K562 (cell line): ENCODE data around the gene LAMA2. TPM values are rescaled to one million over a fixed set of nuclear protein-coding genes. Genes with fewer than 3 reads are reported as not detected.

Experiments
- ATAC-seq: fragments of 200-7000 bp; cut with Tn5 transposase; 3 replicates; pipeline ENCODE4 v1.9.1; 2020; ENCODE audit warnings: moderate library complexity
- BruUV-seq: library from RNA; stranded (reverse); fragments of 400-500 nt; replicated peaks from 2 replicates; lab custom pipeline; 2021; lab: Mats Ljungman, UMichigan
- CTCF ChIA-PET: fragments of 300-600 bp; formaldehyde crosslinking; extraction: SDS; loops from one replicate; lab custom pipeline; 2021; ENCODE audit warnings: low intra/inter-chr PET ratio; lab: Yijun Ruan, JAX
- POLR2A ChIA-PET: fragments of 300-600, 350-650 bp; sonication (Branson Sonifier 250); formaldehyde crosslinking; extraction: SDS; loops from one replicate; lab custom pipeline; 2021; ENCODE audit warnings: antibody characterized with exemption, inconsistent platforms; lab: Yijun Ruan, JAX
- DNase-seq, 4 experiments: peaks; one replicate each; pipeline versions ENCODE4 v3.0.0 to v3.0.0-alpha.2; 2011 to 2018; ENCODE audit warnings: low spot score in 3 of 4, mixed read lengths in 3 of 4; ENCODE audit errors: extremely low read depth in 1 of 4
- FAIRE-seq: peaks from 2 replicates; lab custom pipeline; 2011; peaks lifted over from hg19 to GRCh38; lab: Jason Lieb, UNC
- H2AFZ ChIP-seq: 2 replicates; pipeline ENCODE4 v1.6.0; 2011; ENCODE audit warnings: low read depth, low read length, control low read depth, inconsistent platforms
- H3K27ac ChIP-seq: fragments of 200-600 bp; 3 replicates; pipeline ENCODE4 v1.8.0; 2011; ENCODE audit warnings: low read depth, mild to moderate bottlenecking, control low read depth, inconsistent platforms, low read length, moderate library complexity, mixed read lengths; ENCODE audit errors: extremely low read depth
- H3K27me3 ChIP-seq, 2 experiments: fragments of 300-600 bp in 1 of 2; 2 replicates in 1 of 2; 3 replicates in 1 of 2; pipeline versions ENCODE4 v1.6.0 to v1.8.0; 2011; ENCODE audit warnings: inconsistent platforms in 2 of 2, low read length in 2 of 2, mild to moderate bottlenecking in 1 of 2, mixed read lengths in 1 of 2, moderate library complexity in 1 of 2; ENCODE audit not compliant: control insufficient read depth in 2 of 2, insufficient read depth in 2 of 2
- H3K36me3 ChIP-seq: fragments of 300-600 bp; 3 replicates; pipeline ENCODE4 v1.8.0; 2011; ENCODE audit warnings: mild to moderate bottlenecking, low read length, inconsistent platforms; ENCODE audit not compliant: control insufficient read depth, insufficient read depth
- H3K4me1 ChIP-seq, 2 experiments: fragments of 200-600 bp in 1 of 2; replicated peaks in 1 of 2; 2 replicates in 1 of 2; 3 replicates in 1 of 2; pipeline versions ENCODE4 v1.5.1 to v1.8.0; 2011; ENCODE audit warnings: inconsistent platforms in 2 of 2, low read length in 2 of 2, mild to moderate bottlenecking in 1 of 2, mixed read lengths in 1 of 2, moderate library complexity in 1 of 2; ENCODE audit not compliant: control insufficient read depth in 2 of 2, insufficient read depth in 2 of 2
- H3K4me2 ChIP-seq: 2 replicates; pipeline ENCODE4 v1.6.1; 2011; ENCODE audit warnings: low read length, control low read depth, inconsistent platforms, mixed read lengths; ENCODE audit not compliant: insufficient read depth
- H3K4me3 ChIP-seq: fragments of 200-600 bp; sonication (generic), shearing (Covaris generic); 2 replicates; pipeline ENCODE4 v1.5.1; 2016; ENCODE audit warnings: control low read depth, inconsistent platforms
- H3K79me2 ChIP-seq: fragments of 200-600 bp; 3 replicates; pipeline ENCODE4 v1.8.0; 2011; ENCODE audit warnings: low read length, inconsistent platforms; ENCODE audit not compliant: control insufficient read depth, insufficient read depth
- H3K9ac ChIP-seq, 2 experiments: 2 replicates each; pipeline versions ENCODE4 v1.6.0 to v1.6.1; 2011; ENCODE audit warnings: low read depth in 2 of 2, low read length in 2 of 2, control low read depth in 1 of 2, inconsistent platforms in 1 of 2, mild to moderate bottlenecking in 1 of 2, mixed read lengths in 1 of 2; ENCODE audit not compliant: insufficient read depth in 1 of 2
- H3K9me1 ChIP-seq: one replicate; pipeline ENCODE4 v1.6.0; 2011; ENCODE audit warnings: inconsistent platforms, mild to moderate bottlenecking, low read length, moderate library complexity; ENCODE audit not compliant: control insufficient read depth, insufficient read depth
- H3K9me3 ChIP-seq: replicated peaks from 2 replicates; pipeline ENCODE4 v1.5.1; 2011; ENCODE audit warnings: low read depth, low read length, inconsistent platforms; ENCODE audit not compliant: control insufficient read depth, insufficient read depth
- H4K20me1 ChIP-seq: replicated peaks from 2 replicates; pipeline ENCODE4 v1.6.1; 2011; ENCODE audit warnings: low read length, inconsistent platforms, mixed read lengths; ENCODE audit not compliant: control insufficient read depth, insufficient read depth
- GATAD2A ChIP-seq: fragments of 450-650 bp; IDR thresholded peaks from 2 replicates; pipeline ENCODE4 v1.6.1; 2017
- HNRNPUL1 ChIP-seq: fragments of 200-400 bp; formaldehyde crosslinking; IDR thresholded peaks from 2 replicates; pipeline ENCODE4 v1.6.1; 2017; ENCODE audit warnings: low read length
- KLF13 ChIP-seq: fragments of 450-650 bp; IDR thresholded peaks from 2 replicates; pipeline ENCODE4 v1.6.1; 2016; ENCODE audit warnings: missing genetic modification characterization, low read depth, mild to moderate bottlenecking, missing compliant biosample characterization, moderate library complexity, borderline replicate concordance
- SMAD4 ChIP-seq: fragments of 250-450 bp; sonication (Bioruptor Pico); conservative IDR thresholded peaks from 2 replicates; pipeline ENCODE4 v1.8.0; 2021; ENCODE audit warnings: inconsistent platforms, mild to moderate bottlenecking, moderate library complexity
- TBL1XR1 ChIP-seq, 2 experiments: IDR thresholded peaks; 2 replicates each; pipeline ENCODE4 v1.6.1; 2012; ENCODE audit warnings: improper control_type of control experiment in 2 of 2, low read length in 2 of 2, mild to moderate bottlenecking in 1 of 2
- THAP12 ChIP-seq: fragments of 250-450 bp; sonication (Bioruptor Pico); IDR thresholded peaks from 2 replicates; pipeline ENCODE4 v1.9.0; 2021; ENCODE audit warnings: mild to moderate bottlenecking, inconsistent platforms
- TRIM24 ChIP-seq, 2 experiments: fragments of 450-650 bp; IDR thresholded peaks; 2 replicates each; pipeline ENCODE4 v1.6.1; 2016
- ZBTB7A ChIP-seq: IDR thresholded peaks from 2 replicates; pipeline ENCODE4 v1.6.1; 2011; ENCODE audit warnings: low read depth, mild to moderate bottlenecking, low read length, moderate library complexity, borderline replicate concordance; ENCODE audit not compliant: control insufficient read depth
- ZKSCAN1 ChIP-seq: fragments of 150-350 bp; IDR thresholded peaks from 2 replicates; pipeline ENCODE4 v1.6.1; 2016; ENCODE audit warnings: low read depth, low read length
- ZKSCAN8 ChIP-seq: fragments of 200-800 bp; sonication (Bioruptor generic); IDR thresholded peaks from 2 replicates; pipeline ENCODE4 v1.6.1; 2016; ENCODE audit warnings: missing genetic modification characterization, missing compliant biosample characterization
- ZNF311 ChIP-seq: fragments of 250-450 bp; sonication (Bioruptor Pico); IDR thresholded peaks from 2 replicates; pipeline ENCODE4 v1.4.0; 2020; ENCODE audit warnings: mild to moderate bottlenecking, moderate library complexity
- WGBS: fragments of 100-300 bp; shearing (Covaris generic); methylation state at CpG from one replicate; pipeline ENCODE4 v1.1.6; 2016; ENCODE audit warnings: low coverage, mixed read lengths; ENCODE audit not compliant: insufficient coverage; ENCODE audit errors: missing lambda C conversion rate; 5-methylcytosine and 5-hydroxymethylcytosine counted together
- in situ Hi-C: fragments of 300-500 bp; cut with MboI; formaldehyde crosslinking; loops from 4 replicates; pipeline ENCODE4 v1.15.0; 2018; ENCODE audit warnings: inconsistent platforms, mixed read lengths
- intact Hi-C: fragments of 100-400 bp; cut with micrococcal nuclease; formaldehyde crosslinking; loops from 2 replicates; pipeline ENCODE4 v1.14.2; 2022
- polyA plus RNA-seq, 8 experiments: library from polyadenylated mRNA; depleted of rRNA in 4 of 8; stranded (reverse) in 5 of 8; unstranded in 3 of 8; fragments of >200 nt; fragmentation: Nextera tagmentation in 2 of 8; fragmentation: Illumina TruSeq in 1 of 8; extraction: Ambion mirVana in 2 of 8; extraction: Trizol in 1 of 8; gene quantifications; 2 replicates each; pipeline versions ENCODE4 v1.2.1 to v1.2.3, GENCODE V29; 2011 to 2014; ENCODE audit warnings: inconsistent platforms in 1 of 8, missing spikeins in 1 of 8
- total RNA-seq, 7 experiments: library from RNA; depleted of rRNA in 6 of 7; stranded (reverse); fragments of >200 nt in 6 of 7; fragmentation: Illumina TruSeq in 2 of 7; extraction: Trizol in 2 of 7; gene quantifications; 2 replicates each; pipeline versions ENCODE4 v1.2.1 to v1.2.3, GENCODE V29; 2011 to 2021; ENCODE audit warnings: low replicate concordance in 1 of 7

LAMA2 gene
- total and polyA plus RNA-seq, 9 of the 15 experiments (the other 6 are each of a cell fraction or from before 2014, with no cell fraction given): 0.04 to 1.5 (median 0.36) TPM

- no peak for TF ChIP-seq ZNF311 (CRISPR knock-in tag)
- no peak for TF ChIP-seq TBL1XR1 (IDR thresholded peaks at IDR 0.05; ENCODE audit: low read length in 2 of 2)
- no peak for TF ChIP-seq SMAD4 (CRISPR knock-in tag)
- no peak for TF ChIP-seq ZKSCAN1
- no peak for TF ChIP-seq ZKSCAN8 (CRISPR knock-in tag)
- TF ChIP-seq GATAD2A: no peak
- TF ChIP-seq KLF13 (tag): no peak
- no peak for TF ChIP-seq HNRNPUL1
- no peak for TF ChIP-seq THAP12 (CRISPR knock-in tag)
- TF ChIP-seq TRIM24 (IDR thresholded peaks at IDR 0.05): no peak
- TF ChIP-seq ZBTB7A: no peak
- Histone ChIP-seq H3K36me3 (no peaks in the 10 kb centered on the region), H4K20me1 (no peaks in the 10 kb centered on the region), H3K4me1 (no peaks in the 10 kb centered on the region), H2AFZ (no peak overlapping the region), H3K27ac (no peak overlapping the region), H3K4me2 (no peak overlapping the region), H3K27me3 (no peaks in the 10 kb centered on the region), H3K9ac (no peak overlapping the region), H3K9me3 (no peaks in the 10 kb centered on the region), H3K9me1 (no peaks in the 10 kb centered on the region), H3K79me2 (no peaks in the 10 kb centered on the region), H3K4me3 (no peak overlapping the region)
- 0% methylated on average over 1 of the region's 1 CpG for WGBS
- CTCF ChIA-PET: no interaction called here
- no peak for DNase-seq
- in situ Hi-C loops (no loop called here), intact Hi-C loops (no loop called here)
- ATAC-seq: no peak
- FAIRE-seq: no peak
- BruUV-seq: no TSS peak
- POLR2A ChIA-PET: no interaction called here
These were observed 356.1 kb downstream of the LAMA2 start for GRCh38 chr6:129238991-129239390.
